Activated T-helper 9 cell treated with anti-CD3 and anti-CD28 coated beads, Interleukin-2, amount 50 U/mL, for 16 hours (primary cell): Measurements from ENCODE around the gene CROCC2.

Experiments
- DNase-seq: peaks from one replicate; pipeline ENCODE4 v3.0.0-alpha.2; 2020; ENCODE audit warnings: low read depth

The CROCC2 gene

DNA sequence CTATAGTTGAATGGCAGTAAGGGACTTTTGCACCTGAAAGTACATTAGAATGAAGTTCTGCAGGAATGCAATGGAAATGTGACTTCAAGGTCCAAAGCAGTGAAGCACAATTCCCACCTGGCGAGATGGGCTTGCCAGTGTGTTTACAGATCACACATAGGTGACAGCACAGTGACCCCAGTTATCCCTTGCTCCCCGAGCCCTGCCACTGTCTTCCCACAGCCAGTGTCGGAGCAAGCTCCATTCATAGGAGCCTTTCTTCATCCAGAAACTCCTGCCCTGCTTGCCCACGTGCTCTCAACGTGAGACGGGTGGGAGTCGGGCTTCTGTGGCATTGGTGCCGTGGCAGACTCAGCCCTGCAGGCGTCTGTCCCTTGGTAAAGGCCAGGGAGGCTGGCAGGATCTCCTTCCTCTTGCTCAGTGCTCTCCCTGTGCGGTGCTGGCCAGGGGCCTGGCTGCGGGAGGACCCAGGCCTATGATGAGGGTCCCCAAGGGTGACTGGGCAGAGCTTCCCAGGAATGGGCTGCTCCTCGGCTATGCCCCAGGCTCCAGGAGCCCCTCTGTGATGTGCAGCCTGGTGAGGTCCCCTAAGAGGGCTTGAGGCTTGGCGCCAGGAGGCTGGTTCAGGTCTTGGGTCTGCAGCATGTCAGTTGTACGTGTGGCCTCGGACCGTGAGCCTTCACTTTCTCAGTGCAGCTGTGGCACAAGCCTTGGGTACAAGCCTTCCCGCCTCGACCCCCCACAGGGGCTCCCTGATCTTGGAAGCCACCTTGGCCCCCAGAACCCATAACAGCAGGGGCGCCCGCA is 132.4 kb downstream of the CROCC2 start:
- DNase-seq: no peak

DNA sequence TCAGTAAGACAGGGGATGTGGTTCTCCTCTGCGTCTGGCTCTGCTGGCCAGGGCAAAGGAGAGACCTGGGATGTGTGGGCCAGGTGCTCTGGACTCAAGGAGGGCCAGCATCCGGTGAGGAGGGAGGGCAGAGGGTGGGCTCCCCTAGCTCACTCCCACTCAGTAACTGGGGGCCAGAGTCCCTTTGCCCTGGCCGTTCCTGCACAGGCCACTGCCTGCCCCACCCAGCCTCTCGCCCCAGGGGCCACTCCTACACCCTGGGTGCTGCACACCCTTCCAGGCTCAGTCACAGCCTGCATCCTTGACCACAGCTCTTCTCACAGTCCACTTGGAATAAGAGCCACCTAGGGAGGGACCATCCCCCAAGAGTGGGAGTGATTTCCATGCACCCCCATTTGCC is 133.3 kb downstream of the CROCC2 start:
- no peak for DNase-seq

DNA sequence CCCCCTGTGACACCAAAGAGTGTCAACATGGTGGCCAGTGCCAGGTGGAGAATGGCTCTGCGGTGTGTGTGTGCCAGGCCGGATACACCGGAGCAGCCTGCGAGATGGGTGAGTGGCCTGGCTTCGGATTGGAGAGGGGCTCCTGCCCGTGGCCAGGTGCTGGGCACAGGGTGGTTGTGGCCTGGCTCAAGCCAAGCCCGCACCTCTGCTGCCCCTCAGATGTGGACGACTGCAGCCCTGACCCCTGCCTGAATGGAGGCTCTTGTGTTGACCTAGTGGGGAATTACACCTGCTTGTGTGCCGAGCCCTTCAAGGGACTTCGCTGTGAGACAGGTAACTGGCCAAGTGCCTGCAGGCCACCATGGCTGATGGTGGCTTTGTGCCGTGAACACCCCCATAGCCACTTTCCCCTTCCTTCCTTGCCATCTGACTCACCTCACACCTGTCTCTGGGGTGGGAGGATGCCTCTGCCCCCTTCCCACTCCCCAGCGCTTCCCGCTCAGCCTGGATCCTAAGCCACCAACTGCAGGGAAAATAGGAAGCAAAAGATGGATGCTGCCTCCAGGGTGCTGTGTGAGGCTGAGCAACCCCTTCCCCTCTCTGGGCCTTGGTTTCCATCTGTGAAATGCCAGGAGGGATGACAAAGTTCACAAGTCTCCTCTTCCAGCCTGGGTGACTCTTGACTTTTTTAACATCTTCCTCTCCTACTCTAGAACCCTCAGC is 134.1 kb downstream of the CROCC2 start:
- no peak for DNase-seq

DNA sequence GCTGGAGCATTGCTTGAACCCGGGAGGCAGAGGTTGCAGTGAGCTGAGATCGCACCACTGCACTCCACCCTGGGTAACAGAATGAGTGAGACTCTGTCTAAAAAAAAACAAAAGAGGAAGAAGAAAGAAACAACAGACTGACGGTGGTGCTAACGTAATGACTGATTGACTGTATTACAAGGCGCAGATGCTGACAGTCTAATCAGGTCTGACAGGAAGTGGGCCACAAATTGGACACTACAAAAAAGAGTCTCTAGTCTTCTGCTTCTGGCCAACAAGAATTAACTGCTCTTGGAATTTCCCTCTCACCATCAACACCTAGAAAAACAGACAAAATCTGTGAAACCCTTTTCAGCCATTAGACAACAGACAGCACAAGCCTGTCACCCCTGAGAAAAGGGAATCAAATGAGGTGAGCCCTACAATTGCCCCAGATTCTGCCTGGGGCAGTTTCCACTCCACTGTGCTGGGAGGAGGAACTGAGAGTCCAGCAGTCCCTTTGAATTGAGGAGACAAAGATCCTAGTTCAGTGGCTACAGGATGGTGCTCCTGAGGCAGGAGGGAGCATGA is 135.5 kb downstream of the CROCC2 start:
- no peak for DNase-seq
